PC-9 (cell line): Measurements from ENCODE around the gene CPB1.

Experiments
- EZH2 ChIP-seq: fragments of 200-600 bp; sonication (generic); IDR thresholded peaks from 2 replicates; pipeline ENCODE4 v1.8.0; 2017; ENCODE audit warnings: antibody characterized with exemption, low read depth
- TF ChIP-seq, protein P1 (sequence below): fragments of 200-600 bp; sonication (generic); conservative IDR thresholded peaks from 2 replicates; pipeline ENCODE4 v1.6.1; 2017; ENCODE audit warnings: mixed run types, antibody characterized with exemption, mild to moderate bottlenecking, moderate library complexity

DNA sequence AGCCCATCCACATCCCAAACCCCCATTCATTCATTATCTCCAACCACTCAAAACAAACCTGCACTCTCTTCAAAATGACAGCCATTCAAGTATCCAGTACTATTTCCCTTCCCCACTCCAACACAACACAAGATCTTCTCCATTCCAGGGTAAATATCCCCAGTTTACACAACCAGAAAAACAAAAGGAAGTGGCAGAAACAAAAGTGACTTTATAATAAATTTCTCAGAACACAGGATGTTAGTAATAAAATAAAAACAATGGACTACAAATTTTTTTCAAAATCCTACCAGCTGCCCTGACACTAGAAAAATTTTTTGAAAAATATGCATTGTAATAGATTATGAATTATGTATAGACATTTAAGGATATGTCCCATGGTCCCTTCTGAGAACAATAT, 51.6 kb downstream of the CPB1 start:
- TF ChIP-seq, protein P1, sequence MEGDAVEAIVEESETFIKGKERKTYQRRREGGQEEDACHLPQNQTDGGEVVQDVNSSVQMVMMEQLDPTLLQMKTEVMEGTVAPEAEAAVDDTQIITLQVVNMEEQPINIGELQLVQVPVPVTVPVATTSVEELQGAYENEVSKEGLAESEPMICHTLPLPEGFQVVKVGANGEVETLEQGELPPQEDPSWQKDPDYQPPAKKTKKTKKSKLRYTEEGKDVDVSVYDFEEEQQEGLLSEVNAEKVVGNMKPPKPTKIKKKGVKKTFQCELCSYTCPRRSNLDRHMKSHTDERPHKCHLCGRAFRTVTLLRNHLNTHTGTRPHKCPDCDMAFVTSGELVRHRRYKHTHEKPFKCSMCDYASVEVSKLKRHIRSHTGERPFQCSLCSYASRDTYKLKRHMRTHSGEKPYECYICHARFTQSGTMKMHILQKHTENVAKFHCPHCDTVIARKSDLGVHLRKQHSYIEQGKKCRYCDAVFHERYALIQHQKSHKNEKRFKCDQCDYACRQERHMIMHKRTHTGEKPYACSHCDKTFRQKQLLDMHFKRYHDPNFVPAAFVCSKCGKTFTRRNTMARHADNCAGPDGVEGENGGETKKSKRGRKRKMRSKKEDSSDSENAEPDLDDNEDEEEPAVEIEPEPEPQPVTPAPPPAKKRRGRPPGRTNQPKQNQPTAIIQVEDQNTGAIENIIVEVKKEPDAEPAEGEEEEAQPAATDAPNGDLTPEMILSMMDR = no peak
- TF ChIP-seq EZH2 = no peak
